ENCODE results near the gene STPG1.

The STPG1 gene

GRCh38 chr1:24369801-24370200 lies 43.8 kb downstream of the STPG1 start:
- DNase-seq, result no peak

GRCh38 chr1:24369199-24369598 lies 44.4 kb downstream of the STPG1 start:
- no peak for DNase-seq

GRCh38 chr1:24366707-24367106 lies 46.9 kb downstream of the STPG1 start:
- no peak for DNase-seq

- DNase-seq, result no peak
These were observed 48.5 kb downstream of the STPG1 start for GRCh38 chr1:24364975-24365678.

GRCh38 chr1:24364605-24364974 lies 49.0 kb downstream of the STPG1 start:
- DNase-seq, result no peak

GRCh38 chr1:24363994-24364393 lies 49.6 kb downstream of the STPG1 start:
- DNase-seq, result no peak

GRCh38 chr1:24362982-24363614 lies 50.5 kb downstream of the STPG1 start:
- DNase-seq, result no peak

- DNase-seq, result no peak
These were observed 51.2 kb downstream of the STPG1 start for GRCh38 chr1:24362396-24362795.

GRCh38 chr1:24361811-24362210 lies 51.8 kb downstream of the STPG1 start:
- DNase-seq, result no peak

GRCh38 chr1:24360681-24361080 lies 52.9 kb downstream of the STPG1 start:
- DNase-seq, result no peak

- no peak for DNase-seq
These were observed 56.5 kb downstream of the STPG1 start for GRCh38 chr1:24357038-24357437.

- no peak for DNase-seq
These were observed 58.1 kb downstream of the STPG1 start for GRCh38 chr1:24355466-24355865.

- no peak for DNase-seq
These were observed 60.2 kb downstream of the STPG1 start for GRCh38 chr1:24353292-24353891.

- no peak for DNase-seq
These were observed 61.5 kb downstream of the STPG1 start for GRCh38 chr1:24351918-24352627.

- DNase-seq, result no peak
These were observed 62.3 kb downstream of the STPG1 start for GRCh38 chr1:24351247-24351646.

GRCh38 chr1:24349891-24350290 lies 63.7 kb downstream of the STPG1 start:
- no peak for DNase-seq

- DNase-seq, result no peak
These were observed 65.4 kb downstream of the STPG1 start for GRCh38 chr1:24348196-24348595.

- DNase-seq, result no peak
These were observed 66.2 kb downstream of the STPG1 start for GRCh38 chr1:24347159-24347934.

- DNase-seq, result no peak
These were observed 68.2 kb downstream of the STPG1 start for GRCh38 chr1:24345334-24345733.

GRCh38 chr1:24344090-24344742 lies 69.4 kb downstream of the STPG1 start:
- no peak for DNase-seq

- no peak for DNase-seq
These were observed 70.0 kb downstream of the STPG1 start for GRCh38 chr1:24343412-24344089.

- no peak for DNase-seq
These were observed 72.3 kb downstream of the STPG1 start for GRCh38 chr1:24341260-24341659.
